ENCODE measurements around the gene CD84. TPM values are rescaled to one million over a fixed set of nuclear protein-coding genes. Genes with fewer than 3 reads are reported as not detected.
"Not testable (repeated sequence)": the region's sequence is repeated elsewhere in the genome, so short reads cannot be mapped to it uniquely, and the experiment has no call there.

CD84 gene
- total RNA-seq, 2 donors from 2014 or later: 6.9 to 16.8 TPM

- intact Hi-C loops (cut with DNase I): no loop called here
- no peak for DNase-seq (ENCODE audit: low spot score)
These were observed 30.2 kb downstream of the CD84 start for GRCh38 chr1:160548960-160549664.

- intact Hi-C loops (cut with DNase I): no loop called here
- no peak for DNase-seq (ENCODE audit: low spot score)
These were observed 31.1 kb downstream of the CD84 start for GRCh38 chr1:160548183-160548582.

- no peak for DNase-seq (ENCODE audit: low spot score)
- intact Hi-C loops (cut with DNase I): no loop called here
These were observed 31.9 kb downstream of the CD84 start for GRCh38 chr1:160547422-160547821.

- intact Hi-C loops (cut with DNase I): no loop called here
- peak; percentile 84 for DNase-seq (ENCODE audit: low spot score)
These were observed 32.4 kb downstream of the CD84 start for GRCh38 chr1:160546942-160547341.

- DNase-seq (ENCODE audit: low spot score): no peak
- intact Hi-C loops (cut with DNase I): no loop called here
These were observed 34.6 kb downstream of the CD84 start for GRCh38 chr1:160544647-160545046.

GRCh38 chr1:160542303-160542945 lies 36.9 kb downstream of the CD84 start:
- intact Hi-C loops (cut with DNase I): no loop called here
- DNase-seq (ENCODE audit: low spot score): no peak

GRCh38 chr1:160541622-160542302 lies 37.5 kb downstream of the CD84 start:
- intact Hi-C loops (cut with DNase I): no loop called here

GRCh38 chr1:160540859-160541233 lies 38.5 kb downstream of the CD84 start:
- intact Hi-C loops (cut with DNase I): no loop called here
- DNase-seq (ENCODE audit: low spot score): no peak

More at GRCh38 chr1:160541622-160542302, 37.5 kb downstream of the CD84 start:
- DNase-seq (ENCODE audit: low spot score): no peak

- intact Hi-C loops (cut with DNase I): no loop called here
- DNase-seq (ENCODE audit: low spot score): no peak
These were observed 39.1 kb downstream of the CD84 start for GRCh38 chr1:160539990-160540858.

- no peak for DNase-seq (ENCODE audit: low spot score)
- intact Hi-C loops (cut with DNase I): no loop called here
These were observed 39.7 kb downstream of the CD84 start for GRCh38 chr1:160539684-160539989.

GRCh38 chr1:160538985-160539651 lies 40.2 kb downstream of the CD84 start:
- intact Hi-C loops (cut with DNase I): no loop called here
- no peak for DNase-seq (ENCODE audit: low spot score)

- no peak for DNase-seq (ENCODE audit: low spot score)
- intact Hi-C loops (cut with DNase I): no loop called here
These were observed 41.3 kb downstream of the CD84 start for GRCh38 chr1:160537714-160538665.

- no peak for DNase-seq (ENCODE audit: low spot score)
- intact Hi-C loops (cut with DNase I): no loop called here
These were observed 44.3 kb downstream of the CD84 start for GRCh38 chr1:160534823-160535605.

- DNase-seq (ENCODE audit: low spot score); intact Hi-C loops (cut with DNase I): not testable (repeated sequence)
These were observed 46.8 kb downstream of the CD84 start for GRCh38 chr1:160532557-160532813.

- DNase-seq (ENCODE audit: low spot score); intact Hi-C loops (cut with DNase I): not testable (repeated sequence)
These were observed 47.3 kb downstream of the CD84 start for GRCh38 chr1:160531809-160532556.

- intact Hi-C loops (cut with DNase I); DNase-seq (ENCODE audit: low spot score): not testable (repeated sequence)
These were observed 49.8 kb downstream of the CD84 start for GRCh38 chr1:160529401-160529952.

GRCh38 chr1:160523789-160524188 lies 55.5 kb downstream of the CD84 start:
- DNase-seq (ENCODE audit: low spot score); intact Hi-C loops (cut with DNase I): not testable (repeated sequence)
